Measurements from ENCODE around the gene KRTAP3-2. TPM values are rescaled to one million over a fixed set of nuclear protein-coding genes. Genes with fewer than 3 reads are reported as not detected.

Gene KRTAP3-2
- total RNA-seq, 1 experiment from 2014 or later, result not detected

DNA sequence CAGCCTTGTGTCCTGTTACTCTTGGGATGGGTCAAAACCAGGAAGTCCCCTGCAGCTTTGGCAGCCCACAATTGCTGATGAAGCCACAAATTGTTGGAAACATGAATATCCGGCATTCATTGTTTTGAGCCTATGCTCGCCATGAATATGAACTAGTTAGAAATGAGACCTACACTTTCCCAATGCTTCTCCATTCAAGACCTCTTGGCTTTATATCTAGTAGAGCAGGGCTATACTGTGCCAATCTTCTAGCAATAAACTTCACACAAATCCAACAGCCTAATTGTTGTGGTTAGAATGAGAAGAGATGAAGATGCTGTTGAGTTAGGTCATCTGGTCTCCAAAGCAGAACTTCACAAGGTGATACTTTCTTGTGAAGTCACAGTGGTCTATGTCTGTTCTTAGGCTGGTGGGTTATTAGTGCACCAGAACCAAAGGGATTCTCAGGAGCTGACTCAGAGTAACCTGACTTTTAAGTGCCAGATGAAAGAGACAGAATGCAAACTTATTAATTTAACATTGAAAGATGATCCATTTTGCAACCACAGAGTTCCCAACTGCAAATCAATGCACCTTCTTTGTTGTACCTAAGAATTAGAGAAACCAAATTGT, 48.6 kb downstream of the KRTAP3-2 start (continued):
- TF ChIP-seq FOSL1 (IDR thresholded peaks at IDR 0.05; ENCODE audit: low read depth) (peak; percentile 94), TCF7L2 (IDR thresholded peaks at IDR 0.05; ENCODE audit: borderline replicate concordance, extremely low read depth, insufficient read depth, insufficient read length) (peak; percentile 99), CBX3 (IDR thresholded peaks at IDR 0.05; ENCODE audit: low read depth) (peak; percentile 85), SP1 (IDR thresholded peaks at IDR 0.05; ENCODE audit: low read depth) (peak; percentile 99), CEBPB (IDR thresholded peaks at IDR 0.05; ENCODE audit: low read depth) (peak; percentile 92), JUND (IDR thresholded peaks at IDR 0.05) (peak; percentile 98), YY1 (IDR thresholded peaks at IDR 0.05; ENCODE audit: extremely low read depth, insufficient replicate concordance, low read depth, low read length) (peak; percentile 46), ELF1 (IDR thresholded peaks at IDR 0.05; ENCODE audit: borderline replicate concordance, low read depth) (no peak; the same call in 1 of the 2 replicates), POLR2A (IDR thresholded peaks at IDR 0.05; ENCODE audit: borderline replicate concordance, extremely low read depth, insufficient read depth, insufficient read length) (no peak), ZNF274 (IDR thresholded peaks at IDR 0.05; ENCODE audit: low read depth, low read length) (no peak), EZH2phosphoT487 (IDR thresholded peaks at IDR 0.05; ENCODE audit: borderline replicate concordance) (no peak), EZH2 (IDR thresholded peaks at IDR 0.05) (no peak)
- TF ChIP-seq, protein P1, sequence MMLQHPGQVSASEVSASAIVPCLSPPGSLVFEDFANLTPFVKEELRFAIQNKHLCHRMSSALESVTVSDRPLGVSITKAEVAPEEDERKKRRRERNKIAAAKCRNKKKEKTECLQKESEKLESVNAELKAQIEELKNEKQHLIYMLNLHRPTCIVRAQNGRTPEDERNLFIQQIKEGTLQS (IDR thresholded peaks at IDR 0.05), result peak; percentile 78; the same call in 1 of the 2 replicates
- TF ChIP-seq, protein P2, sequence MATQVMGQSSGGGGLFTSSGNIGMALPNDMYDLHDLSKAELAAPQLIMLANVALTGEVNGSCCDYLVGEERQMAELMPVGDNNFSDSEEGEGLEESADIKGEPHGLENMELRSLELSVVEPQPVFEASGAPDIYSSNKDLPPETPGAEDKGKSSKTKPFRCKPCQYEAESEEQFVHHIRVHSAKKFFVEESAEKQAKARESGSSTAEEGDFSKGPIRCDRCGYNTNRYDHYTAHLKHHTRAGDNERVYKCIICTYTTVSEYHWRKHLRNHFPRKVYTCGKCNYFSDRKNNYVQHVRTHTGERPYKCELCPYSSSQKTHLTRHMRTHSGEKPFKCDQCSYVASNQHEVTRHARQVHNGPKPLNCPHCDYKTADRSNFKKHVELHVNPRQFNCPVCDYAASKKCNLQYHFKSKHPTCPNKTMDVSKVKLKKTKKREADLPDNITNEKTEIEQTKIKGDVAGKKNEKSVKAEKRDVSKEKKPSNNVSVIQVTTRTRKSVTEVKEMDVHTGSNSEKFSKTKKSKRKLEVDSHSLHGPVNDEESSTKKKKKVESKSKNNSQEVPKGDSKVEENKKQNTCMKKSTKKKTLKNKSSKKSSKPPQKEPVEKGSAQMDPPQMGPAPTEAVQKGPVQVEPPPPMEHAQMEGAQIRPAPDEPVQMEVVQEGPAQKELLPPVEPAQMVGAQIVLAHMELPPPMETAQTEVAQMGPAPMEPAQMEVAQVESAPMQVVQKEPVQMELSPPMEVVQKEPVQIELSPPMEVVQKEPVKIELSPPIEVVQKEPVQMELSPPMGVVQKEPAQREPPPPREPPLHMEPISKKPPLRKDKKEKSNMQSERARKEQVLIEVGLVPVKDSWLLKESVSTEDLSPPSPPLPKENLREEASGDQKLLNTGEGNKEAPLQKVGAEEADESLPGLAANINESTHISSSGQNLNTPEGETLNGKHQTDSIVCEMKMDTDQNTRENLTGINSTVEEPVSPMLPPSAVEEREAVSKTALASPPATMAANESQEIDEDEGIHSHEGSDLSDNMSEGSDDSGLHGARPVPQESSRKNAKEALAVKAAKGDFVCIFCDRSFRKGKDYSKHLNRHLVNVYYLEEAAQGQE (IDR thresholded peaks at IDR 0.05; ENCODE audit: low read depth), result no peak

All from HCT116 (cell line).